Measurements from ENCODE around the gene DNAAF5.

- TF ChIP-seq RAD21 (IDR thresholded peaks at IDR 0.05; ENCODE audit: low read depth) (no peak), TCF12 (IDR thresholded peaks at IDR 0.05; ENCODE audit: low read depth) (no peak), YY1 (IDR thresholded peaks at IDR 0.05; ENCODE audit: low read depth) (no peak), EP300 (IDR thresholded peaks at IDR 0.05; ENCODE audit: borderline replicate concordance) (no peak), CEBPB (IDR thresholded peaks at IDR 0.05) (no peak), TEAD4 (IDR thresholded peaks at IDR 0.05) (no peak), EGR1 (IDR thresholded peaks at IDR 0.05) (no peak), USF1 (IDR thresholded peaks at IDR 0.05) (no peak), FOXM1 (IDR thresholded peaks at IDR 0.05; ENCODE audit: borderline replicate concordance, low read depth) (no peak), CREB1 (IDR thresholded peaks at IDR 0.05; ENCODE audit: low read depth) (no peak), TAF1 (IDR thresholded peaks at IDR 0.05; ENCODE audit: low read depth) (no peak), ZBTB7A (IDR thresholded peaks at IDR 0.05; ENCODE audit: low read depth) (no peak)
- TF ChIP-seq, protein P1, sequence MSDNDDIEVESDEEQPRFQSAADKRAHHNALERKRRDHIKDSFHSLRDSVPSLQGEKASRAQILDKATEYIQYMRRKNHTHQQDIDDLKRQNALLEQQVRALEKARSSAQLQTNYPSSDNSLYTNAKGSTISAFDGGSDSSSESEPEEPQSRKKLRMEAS (IDR thresholded peaks at IDR 0.05): no peak
- TF ChIP-seq, protein P2, sequence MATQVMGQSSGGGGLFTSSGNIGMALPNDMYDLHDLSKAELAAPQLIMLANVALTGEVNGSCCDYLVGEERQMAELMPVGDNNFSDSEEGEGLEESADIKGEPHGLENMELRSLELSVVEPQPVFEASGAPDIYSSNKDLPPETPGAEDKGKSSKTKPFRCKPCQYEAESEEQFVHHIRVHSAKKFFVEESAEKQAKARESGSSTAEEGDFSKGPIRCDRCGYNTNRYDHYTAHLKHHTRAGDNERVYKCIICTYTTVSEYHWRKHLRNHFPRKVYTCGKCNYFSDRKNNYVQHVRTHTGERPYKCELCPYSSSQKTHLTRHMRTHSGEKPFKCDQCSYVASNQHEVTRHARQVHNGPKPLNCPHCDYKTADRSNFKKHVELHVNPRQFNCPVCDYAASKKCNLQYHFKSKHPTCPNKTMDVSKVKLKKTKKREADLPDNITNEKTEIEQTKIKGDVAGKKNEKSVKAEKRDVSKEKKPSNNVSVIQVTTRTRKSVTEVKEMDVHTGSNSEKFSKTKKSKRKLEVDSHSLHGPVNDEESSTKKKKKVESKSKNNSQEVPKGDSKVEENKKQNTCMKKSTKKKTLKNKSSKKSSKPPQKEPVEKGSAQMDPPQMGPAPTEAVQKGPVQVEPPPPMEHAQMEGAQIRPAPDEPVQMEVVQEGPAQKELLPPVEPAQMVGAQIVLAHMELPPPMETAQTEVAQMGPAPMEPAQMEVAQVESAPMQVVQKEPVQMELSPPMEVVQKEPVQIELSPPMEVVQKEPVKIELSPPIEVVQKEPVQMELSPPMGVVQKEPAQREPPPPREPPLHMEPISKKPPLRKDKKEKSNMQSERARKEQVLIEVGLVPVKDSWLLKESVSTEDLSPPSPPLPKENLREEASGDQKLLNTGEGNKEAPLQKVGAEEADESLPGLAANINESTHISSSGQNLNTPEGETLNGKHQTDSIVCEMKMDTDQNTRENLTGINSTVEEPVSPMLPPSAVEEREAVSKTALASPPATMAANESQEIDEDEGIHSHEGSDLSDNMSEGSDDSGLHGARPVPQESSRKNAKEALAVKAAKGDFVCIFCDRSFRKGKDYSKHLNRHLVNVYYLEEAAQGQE (IDR thresholded peaks at IDR 0.05; ENCODE audit: low read depth): no peak
These were observed 98.2 kb downstream of the DNAAF5 start for GRCh38 chr7:824664-825063.
